HEK293T (cell line): ENCODE measurements around the gene BAIAP2L2.
"Not testable (repeated sequence)": the region's sequence is repeated elsewhere in the genome, so short reads cannot be mapped to it uniquely, and the experiment has no call there.

ENCODE experiments used
- BHLHE40 ChIP-seq: fragments of 450-650 bp; IDR thresholded peaks from 2 replicates; pipeline ENCODE4 v1.6.1; 2016; ENCODE audit warnings: mild to moderate bottlenecking, moderate library complexity, borderline replicate concordance
- ELF4 ChIP-seq: fragments of 450-650 bp; IDR thresholded peaks from 2 replicates; pipeline ENCODE4 v1.6.1; 2017; ENCODE audit warnings: antibody characterized with exemption
- LEF1 ChIP-seq: fragments of 450-650 bp; IDR thresholded peaks from 2 replicates; pipeline ENCODE4 v1.6.1; 2017; ENCODE audit warnings: mild to moderate bottlenecking, borderline replicate concordance
- SP1 ChIP-seq: fragments of 450-650 bp; IDR thresholded peaks from 2 replicates; pipeline ENCODE4 v1.6.1; 2017
- TARDBP ChIP-seq: fragments of 450-650 bp; IDR thresholded peaks from 2 replicates; pipeline ENCODE4 v1.6.1; 2016
- ZNF384 ChIP-seq: fragments of 450-650 bp; IDR thresholded peaks from 2 replicates; pipeline ENCODE4 v1.6.1; 2016

- TF ChIP-seq SP1, ZNF384, TARDBP, LEF1, ELF4, BHLHE40: not testable (repeated sequence)
These were observed 7.1 kb upstream of the BAIAP2L2 start for GRCh38 chr22:38117556-38117955.
